NCI-H1048 (cell line): ENCODE measurements around the gene DNAJC6.
A peak's percentile ranks its signal among the peaks of the same experiment; 100 is the strongest.
"Not testable (repeated sequence)": the region's sequence is repeated elsewhere in the genome, so short reads cannot be mapped to it uniquely, and the experiment has no call there.

Experiments used
- DNase-seq: peaks from one replicate; lab custom pipeline; 2025; lab: John Stamatoyannopoulos, UW

DNAJC6 gene

GRCh38 chr1:65309304-65310077 lies at the start of gene DNAJC6:
Gene DNAJC6 (plus strand): TSS chr1:65309543. CDS start chr1:65309746, 203 bp downstream.
- peak; percentile 15 for DNase-seq

GRCh38 chr1:65259816-65260215 lies 49.5 kb upstream of the DNAJC6 start:
- DNase-seq: no peak

- no peak for DNase-seq
These were observed 48.4 kb upstream of the DNAJC6 start for GRCh38 chr1:65260851-65261473.

GRCh38 chr1:65263286-65263685 lies 46.1 kb upstream of the DNAJC6 start:
- DNase-seq: no peak

- DNase-seq: no peak
These were observed 45.0 kb upstream of the DNAJC6 start for GRCh38 chr1:65264197-65264929.

GRCh38 chr1:65265296-65265650 lies 44.1 kb upstream of the DNAJC6 start:
- no peak for DNase-seq

- DNase-seq: no peak
These were observed 43.5 kb upstream of the DNAJC6 start for GRCh38 chr1:65265651-65266351.

GRCh38 chr1:65266476-65266875 lies 42.9 kb upstream of the DNAJC6 start:
- no peak for DNase-seq

- DNase-seq: no peak
These were observed 42.1 kb upstream of the DNAJC6 start for GRCh38 chr1:65267271-65267670.

GRCh38 chr1:65267683-65268082 lies 41.7 kb upstream of the DNAJC6 start:
- DNase-seq: no peak

GRCh38 chr1:65269612-65270011 lies 39.7 kb upstream of the DNAJC6 start:
- DNase-seq: no peak

- no peak for DNase-seq
These were observed 33.0 kb upstream of the DNAJC6 start for GRCh38 chr1:65276197-65276939.

- DNase-seq: no peak
These were observed 31.6 kb upstream of the DNAJC6 start for GRCh38 chr1:65277605-65278347.

GRCh38 chr1:65278376-65279069 lies 30.8 kb upstream of the DNAJC6 start:
- no peak for DNase-seq

- no peak for DNase-seq
These were observed 30.1 kb upstream of the DNAJC6 start for GRCh38 chr1:65279070-65279779.

- no peak for DNase-seq
These were observed 27.5 kb upstream of the DNAJC6 start for GRCh38 chr1:65281846-65282245.

GRCh38 chr1:65284229-65284628 lies 25.1 kb upstream of the DNAJC6 start:
- DNase-seq: no peak

GRCh38 chr1:65289449-65289848 lies 19.9 kb upstream of the DNAJC6 start:
- no peak for DNase-seq

- not testable (repeated sequence) for DNase-seq
These were observed 17.5 kb upstream of the DNAJC6 start for GRCh38 chr1:65291818-65292217.
